Stomach (tissue), 4 donors: ENCODE measurements around the gene ARHGAP12.

Source experiments
- POLR2A ChIP-seq, 4 donors: fragments of 450-650 bp; IDR thresholded peaks; one replicate each; pipeline ENCODE4 v1.6.1; 2016; ENCODE audit warnings: antibody characterized with exemption in 4 of 4, control low read depth in 2 of 4, mild to moderate bottlenecking in 1 of 4, moderate library complexity in 1 of 4
- POLR2AphosphoS5 ChIP-seq, 3 donors: sonication (generic); formaldehyde crosslinking; IDR thresholded peaks; one replicate each; pipeline ENCODE4 v1.6.1; 2016; ENCODE audit warnings: antibody characterized with exemption in 3 of 3
- TF ChIP-seq, protein P1 (sequence below), 7 experiments: fragments of 450-650 bp in 4 of 7; fragments of 200-600 bp in 3 of 7; sonication (generic) in 3 of 7; IDR thresholded peaks; one replicate each; pipeline ENCODE4 v1.5.1; 2016 to 2019; ENCODE audit warnings: antibody characterized with exemption in 7 of 7, control low read depth in 2 of 7, mild to moderate bottlenecking in 1 of 7

DNA sequence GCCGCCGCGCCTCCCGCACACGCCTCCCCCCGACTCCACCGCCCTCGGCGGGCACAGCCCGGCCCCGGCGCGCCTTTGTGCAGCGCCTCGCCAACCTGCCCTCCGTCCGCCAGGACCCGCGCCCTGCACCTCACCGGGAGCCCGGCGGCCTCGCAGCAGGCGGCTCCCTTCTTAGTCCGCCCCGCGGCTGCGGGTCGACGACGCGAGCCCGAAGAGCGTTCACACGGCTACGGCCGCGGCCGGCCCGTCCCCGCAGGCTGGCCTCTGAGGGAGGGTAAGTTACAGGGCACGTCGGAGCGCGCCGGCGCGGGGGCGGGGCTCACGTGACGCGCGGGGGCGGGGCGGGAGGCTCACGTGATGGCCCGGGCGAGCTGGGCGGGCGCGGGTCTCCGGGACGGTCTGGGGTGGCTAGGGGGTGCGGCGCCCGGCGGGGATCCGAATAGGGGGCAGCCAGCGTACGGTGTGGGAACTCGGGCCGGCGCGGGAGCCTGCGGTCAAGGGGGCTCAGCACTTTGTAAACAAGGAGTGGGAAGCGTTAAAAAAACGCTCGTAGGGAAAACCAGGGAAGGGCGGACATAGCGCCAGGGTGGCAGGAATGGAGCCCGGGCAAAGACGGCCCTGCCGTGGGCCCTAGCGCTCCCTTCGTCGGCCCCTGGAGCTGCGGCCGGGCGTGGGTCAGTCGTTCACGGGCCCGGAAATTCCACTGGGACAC is at the start of gene ARHGAP12:
- TF ChIP-seq, protein P1, sequence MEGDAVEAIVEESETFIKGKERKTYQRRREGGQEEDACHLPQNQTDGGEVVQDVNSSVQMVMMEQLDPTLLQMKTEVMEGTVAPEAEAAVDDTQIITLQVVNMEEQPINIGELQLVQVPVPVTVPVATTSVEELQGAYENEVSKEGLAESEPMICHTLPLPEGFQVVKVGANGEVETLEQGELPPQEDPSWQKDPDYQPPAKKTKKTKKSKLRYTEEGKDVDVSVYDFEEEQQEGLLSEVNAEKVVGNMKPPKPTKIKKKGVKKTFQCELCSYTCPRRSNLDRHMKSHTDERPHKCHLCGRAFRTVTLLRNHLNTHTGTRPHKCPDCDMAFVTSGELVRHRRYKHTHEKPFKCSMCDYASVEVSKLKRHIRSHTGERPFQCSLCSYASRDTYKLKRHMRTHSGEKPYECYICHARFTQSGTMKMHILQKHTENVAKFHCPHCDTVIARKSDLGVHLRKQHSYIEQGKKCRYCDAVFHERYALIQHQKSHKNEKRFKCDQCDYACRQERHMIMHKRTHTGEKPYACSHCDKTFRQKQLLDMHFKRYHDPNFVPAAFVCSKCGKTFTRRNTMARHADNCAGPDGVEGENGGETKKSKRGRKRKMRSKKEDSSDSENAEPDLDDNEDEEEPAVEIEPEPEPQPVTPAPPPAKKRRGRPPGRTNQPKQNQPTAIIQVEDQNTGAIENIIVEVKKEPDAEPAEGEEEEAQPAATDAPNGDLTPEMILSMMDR (IDR thresholded peaks at IDR 0.05) = no peak
- TF ChIP-seq POLR2A (IDR thresholded peaks at IDR 0.05) (peak in 1 of 4 donors; percentile 85), POLR2AphosphoS5 (IDR thresholded peaks at IDR 0.05) (peak; percentile 90 to 98 (median 98))
